GM19240 (cell line): Measurements from ENCODE around the gene SPATA20.

Experiments
- DNase-seq: peaks from one replicate; pipeline ENCODE4 v3.0.0; 2011; ENCODE audit warnings: low spot score; ENCODE audit not compliant: insufficient read length

Gene SPATA20

GRCh38 chr17:50558581-50558940, 11.6 kb downstream of the SPATA20 start:
- DNase-seq: no peak

DNA sequence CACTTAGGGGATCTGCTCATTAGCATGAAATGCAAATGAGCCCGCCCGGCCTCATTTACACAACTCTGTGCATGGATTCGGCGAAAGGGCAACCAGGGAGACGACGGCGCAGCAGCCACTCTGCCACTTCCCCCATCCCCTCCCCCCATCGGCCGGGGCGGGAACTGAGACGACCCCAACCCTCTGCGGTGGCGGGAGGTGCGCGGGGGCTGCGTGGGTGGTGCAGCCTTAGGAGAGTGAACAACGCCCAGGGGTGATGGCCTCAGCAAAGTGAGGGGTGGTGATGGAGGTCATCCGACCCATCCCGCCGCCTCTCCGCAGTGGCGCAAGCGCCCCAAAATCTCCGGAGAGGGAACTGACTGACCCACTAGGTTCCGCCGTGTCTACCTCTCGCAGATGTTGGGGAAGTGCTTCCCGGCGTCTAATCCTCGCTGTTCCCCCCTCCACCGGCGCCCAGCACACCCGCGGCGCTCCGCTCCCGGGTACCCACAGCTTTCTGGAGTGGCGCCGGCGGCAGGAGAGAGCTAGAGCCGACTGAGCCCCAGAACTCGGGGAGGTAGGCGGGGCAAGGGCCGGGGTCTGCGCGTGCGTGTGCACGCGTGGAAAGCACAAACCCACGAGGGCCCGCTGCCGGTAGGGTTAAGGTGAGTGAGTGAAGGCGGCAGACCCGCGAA, 12.1 kb downstream of the SPATA20 start:
- no peak for DNase-seq

GRCh38 chr17:50559674-50560184, 12.8 kb downstream of the SPATA20 start:
- DNase-seq: no peak

- DNase-seq: peak; percentile 89
These were observed 13.3 kb downstream of the SPATA20 start, which contains the start of gene CACNA1G for GRCh38 chr17:50560185-50560824. TSS of gene CACNA1G (plus strand) at chr17:50560715. CDS start at chr17:50561460, 745 bp downstream.

DNA sequence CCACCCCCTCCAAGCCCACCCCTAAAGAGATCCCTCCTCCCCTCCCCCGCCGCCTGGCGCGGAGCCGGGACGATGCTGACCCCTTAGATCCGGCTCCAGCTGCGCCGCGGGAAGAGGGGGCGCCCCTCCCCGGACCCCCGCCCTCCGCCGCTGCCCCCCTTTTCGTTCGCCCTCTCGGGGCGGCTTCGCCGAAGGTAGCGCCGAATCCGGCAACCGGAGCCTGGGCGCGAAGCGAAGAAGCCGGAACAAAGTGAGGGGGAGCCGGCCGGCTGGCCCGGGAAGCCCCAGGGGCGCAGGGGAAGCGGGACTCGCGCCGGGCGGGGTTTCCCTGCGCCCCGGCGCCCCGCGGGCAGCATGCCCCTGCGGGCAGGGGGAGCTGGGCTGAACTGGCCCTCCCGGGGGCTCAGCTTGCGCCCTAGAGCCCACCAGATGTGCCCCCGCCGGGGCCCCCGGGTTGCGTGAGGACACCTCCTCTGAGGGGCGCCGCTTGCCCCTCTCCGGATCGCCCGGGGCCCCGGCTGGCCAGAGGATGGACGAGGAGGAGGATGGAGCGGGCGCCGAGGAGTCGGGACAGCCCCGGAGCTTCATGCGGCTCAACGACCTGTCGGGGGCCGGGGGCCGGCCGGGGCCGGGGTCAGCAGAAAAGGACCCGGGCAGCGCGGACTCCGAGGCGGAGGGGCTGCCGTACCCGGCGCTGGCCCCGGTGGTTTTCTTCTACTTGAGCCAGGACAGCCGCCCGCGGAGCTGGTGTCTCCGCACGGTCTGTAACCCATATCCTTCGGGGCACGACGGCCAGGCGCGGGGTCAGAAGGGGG, 14.2 kb downstream of the SPATA20 start:
- DNase-seq: no peak

DNA sequence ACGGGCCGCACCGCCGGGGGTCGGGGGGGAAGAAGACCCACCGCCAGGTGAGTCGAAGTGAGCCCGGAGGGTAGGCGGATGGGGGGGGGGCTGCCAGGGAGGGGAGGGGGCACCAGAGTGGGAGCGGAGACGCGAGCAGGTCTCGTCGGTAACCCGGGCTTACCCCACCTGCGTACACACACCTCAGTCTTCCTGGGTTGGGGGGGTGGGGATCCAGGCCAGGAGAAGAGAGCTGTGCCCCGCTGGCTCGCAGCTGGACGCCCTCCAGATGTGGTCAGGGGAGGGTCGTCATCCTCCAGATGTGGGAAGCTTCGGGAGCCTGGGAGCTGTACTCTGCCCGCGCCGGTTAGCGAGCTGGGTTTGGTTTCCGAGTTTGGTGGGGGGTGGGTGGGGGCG, 14.8 kb downstream of the SPATA20 start:
- no peak for DNase-seq

- no peak for DNase-seq
These were observed 15.5 kb downstream of the SPATA20 start for GRCh38 chr17:50562242-50563091.

DNA sequence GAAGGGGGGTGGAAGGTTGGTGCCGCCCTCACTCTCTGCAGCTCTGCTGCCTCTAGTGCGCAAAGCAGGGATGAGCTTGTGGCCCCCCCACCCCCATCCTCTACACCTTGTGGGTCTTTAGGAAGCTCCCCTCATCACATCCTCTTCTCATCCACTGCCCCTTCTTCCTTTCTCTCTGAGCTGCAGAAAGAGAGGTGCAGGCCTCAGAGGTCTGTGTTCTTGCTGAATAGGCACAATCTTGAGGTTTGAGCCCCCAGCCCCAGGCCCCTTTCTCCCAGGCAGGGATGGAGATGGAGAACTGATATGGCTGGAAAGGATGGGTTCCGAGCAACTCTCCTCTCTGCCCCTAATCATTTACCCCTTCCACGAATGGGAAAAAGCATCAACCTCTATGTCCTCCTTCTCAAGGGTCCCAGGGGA, 16.1 kb downstream of the SPATA20 start:
- no peak for DNase-seq

GRCh38 chr17:50564916-50565315, 17.9 kb downstream of the SPATA20 start:
- no peak for DNase-seq

DNA sequence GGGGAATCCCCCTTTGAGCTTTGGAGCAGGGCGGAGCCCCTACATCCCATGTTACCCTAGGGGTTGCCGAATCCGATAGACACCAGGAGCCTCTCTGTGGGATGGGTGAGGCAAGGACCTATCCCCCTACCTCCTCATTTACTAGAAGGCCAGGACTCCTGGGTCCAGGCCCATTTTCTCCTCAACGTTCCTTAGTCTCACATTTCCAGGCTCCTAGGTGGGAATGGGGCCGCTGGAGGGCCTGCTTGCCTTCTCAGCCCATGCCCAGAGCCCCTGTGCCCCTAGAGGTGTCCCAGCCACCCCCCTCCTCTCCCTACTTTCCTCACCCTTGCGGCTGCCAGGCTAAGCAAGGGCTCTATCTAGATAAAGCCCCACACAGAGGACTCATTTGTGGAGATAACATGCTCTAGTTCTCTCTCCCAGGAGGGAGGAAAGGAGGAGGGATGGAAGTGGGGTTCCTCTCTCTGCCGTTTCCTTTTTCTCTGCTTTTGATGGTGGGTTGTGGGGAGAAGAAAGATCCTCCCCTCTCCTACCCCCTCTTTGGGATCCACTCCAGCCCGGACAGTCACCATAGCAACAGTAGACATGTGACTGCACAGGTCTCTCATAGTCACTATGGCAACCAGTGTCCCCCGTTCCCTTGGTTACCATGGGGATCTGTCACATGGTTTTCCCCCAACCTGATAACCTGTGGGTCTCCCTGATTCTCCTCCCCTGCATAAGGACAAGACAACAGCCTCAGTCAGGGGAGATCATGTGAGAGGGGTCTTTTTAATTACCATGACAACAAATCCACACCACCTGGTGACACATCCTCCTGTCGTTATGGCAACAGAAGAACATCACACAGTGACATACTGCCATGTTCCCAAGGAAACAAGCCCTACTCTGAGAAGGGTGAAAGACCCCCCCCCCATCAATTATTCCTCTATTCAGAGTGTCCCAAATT, 18.7 kb downstream of the SPATA20 start:
- no peak for DNase-seq

DNA sequence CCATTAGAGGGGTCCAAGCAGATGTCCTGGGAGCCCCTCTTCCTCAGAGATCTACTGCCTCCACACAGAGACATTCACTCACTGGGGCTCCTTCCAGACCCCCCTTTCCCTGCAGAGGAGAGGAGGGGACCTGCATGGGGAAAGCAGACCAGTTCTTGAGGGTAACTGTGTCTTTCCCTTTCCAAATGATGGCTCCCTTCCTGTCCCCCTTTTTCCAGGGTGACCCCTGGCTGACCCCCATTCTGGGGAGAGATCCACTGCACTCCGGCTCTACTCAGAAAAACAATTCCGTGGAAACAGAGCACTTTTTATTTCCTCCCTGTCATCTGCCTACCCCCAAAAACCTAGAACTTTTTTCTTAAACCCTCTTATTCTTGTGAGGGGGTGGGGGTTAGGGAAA, 19.9 kb downstream of the SPATA20 start:
- DNase-seq: no peak

DNA sequence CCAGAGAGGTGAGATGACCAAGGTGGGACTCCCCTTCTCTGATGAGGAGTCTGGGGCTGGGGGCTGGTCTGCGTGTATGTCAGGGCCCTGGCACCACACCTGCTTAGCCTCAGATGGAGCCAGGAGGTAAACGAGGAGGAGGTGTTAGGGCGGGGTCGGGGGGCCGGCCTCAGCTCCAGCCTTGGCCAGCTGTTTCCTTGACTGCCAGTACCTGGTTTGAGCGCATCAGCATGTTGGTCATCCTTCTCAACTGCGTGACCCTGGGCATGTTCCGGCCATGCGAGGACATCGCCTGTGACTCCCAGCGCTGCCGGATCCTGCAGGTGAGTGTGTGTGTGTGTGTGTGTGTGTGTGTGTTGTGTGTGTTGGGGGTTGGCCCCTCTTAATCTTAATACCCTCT, 21.7 kb downstream of the SPATA20 start:
- no peak for DNase-seq

DNA sequence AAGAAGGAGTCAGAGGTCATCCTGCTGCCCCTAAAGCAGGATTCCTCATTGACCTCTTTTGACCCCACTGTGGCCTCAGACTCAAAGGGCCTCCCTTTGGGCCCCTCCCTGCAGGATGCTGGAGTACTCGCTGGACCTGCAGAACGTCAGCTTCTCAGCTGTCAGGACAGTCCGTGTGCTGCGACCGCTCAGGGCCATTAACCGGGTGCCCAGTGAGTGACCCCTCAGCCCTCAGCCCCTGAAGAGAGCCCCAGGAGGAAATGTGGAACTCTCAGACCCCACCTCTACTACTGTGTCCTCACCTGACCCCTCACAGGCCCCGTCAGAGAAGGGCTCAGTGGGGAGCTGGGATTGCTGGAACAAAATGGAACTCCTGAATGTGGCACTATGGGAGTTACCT, 22.6 kb downstream of the SPATA20 start:
- no peak for DNase-seq

DNA sequence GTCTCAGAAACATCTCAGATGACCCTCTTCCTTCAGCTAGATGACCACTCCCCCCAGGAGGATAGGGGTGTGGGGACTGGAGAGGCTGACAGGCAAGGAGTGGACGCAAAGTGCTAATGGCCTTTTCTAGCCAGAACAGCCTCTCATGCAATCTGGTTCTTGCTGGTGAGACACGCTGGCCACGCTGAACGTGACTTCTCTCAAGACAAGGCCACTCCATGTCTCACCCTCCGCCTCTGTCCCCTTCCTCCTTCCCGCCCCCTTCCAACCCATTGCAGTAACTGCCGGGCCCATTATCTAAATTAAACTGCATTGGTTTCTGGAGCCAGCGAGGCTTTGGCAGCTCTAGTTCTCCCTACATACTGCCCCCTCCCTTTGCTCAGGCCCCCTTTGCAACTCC, 23.1 kb downstream of the SPATA20 start:
- no peak for DNase-seq

DNA sequence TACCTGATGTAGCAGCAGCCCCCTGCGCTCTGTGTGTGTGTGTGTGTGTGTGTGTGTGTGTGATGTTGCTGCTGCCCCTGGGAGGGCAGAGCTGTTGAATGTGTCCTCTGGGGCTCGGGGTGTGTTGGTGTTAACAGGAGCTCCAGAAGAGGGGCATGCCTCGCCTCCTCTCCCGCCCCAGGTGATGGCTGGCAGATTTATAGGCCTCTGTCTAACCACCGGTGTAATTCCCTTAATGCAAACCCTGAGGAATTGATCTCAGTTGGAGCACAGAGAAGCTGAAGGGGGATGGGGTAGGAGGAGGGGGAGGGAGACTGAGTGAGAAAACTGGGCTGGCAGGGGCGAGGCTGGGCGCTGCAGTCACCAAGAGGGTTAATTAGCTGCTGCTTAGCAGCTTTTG, 23.6 kb downstream of the SPATA20 start:
- no peak for DNase-seq

DNA sequence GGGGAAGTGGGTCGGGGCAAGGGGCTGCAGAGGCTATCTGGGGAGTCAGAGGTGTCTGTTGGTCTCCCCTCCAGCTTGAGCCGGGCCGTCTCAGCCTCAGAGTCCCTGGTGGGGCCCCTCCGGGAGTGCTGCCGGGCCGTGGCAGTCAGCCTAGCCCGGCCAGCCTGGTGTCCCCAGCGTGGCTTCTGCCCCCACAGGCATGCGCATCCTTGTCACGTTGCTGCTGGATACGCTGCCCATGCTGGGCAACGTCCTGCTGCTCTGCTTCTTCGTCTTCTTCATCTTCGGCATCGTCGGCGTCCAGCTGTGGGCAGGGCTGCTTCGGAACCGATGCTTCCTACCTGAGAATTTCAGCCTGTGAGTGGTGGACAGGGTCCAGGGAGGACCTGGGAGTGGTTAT, 24.7 kb downstream of the SPATA20 start:
- DNase-seq: no peak

- no peak for DNase-seq
These were observed 25.6 kb downstream of the SPATA20 start for GRCh38 chr17:50572541-50572940.

DNA sequence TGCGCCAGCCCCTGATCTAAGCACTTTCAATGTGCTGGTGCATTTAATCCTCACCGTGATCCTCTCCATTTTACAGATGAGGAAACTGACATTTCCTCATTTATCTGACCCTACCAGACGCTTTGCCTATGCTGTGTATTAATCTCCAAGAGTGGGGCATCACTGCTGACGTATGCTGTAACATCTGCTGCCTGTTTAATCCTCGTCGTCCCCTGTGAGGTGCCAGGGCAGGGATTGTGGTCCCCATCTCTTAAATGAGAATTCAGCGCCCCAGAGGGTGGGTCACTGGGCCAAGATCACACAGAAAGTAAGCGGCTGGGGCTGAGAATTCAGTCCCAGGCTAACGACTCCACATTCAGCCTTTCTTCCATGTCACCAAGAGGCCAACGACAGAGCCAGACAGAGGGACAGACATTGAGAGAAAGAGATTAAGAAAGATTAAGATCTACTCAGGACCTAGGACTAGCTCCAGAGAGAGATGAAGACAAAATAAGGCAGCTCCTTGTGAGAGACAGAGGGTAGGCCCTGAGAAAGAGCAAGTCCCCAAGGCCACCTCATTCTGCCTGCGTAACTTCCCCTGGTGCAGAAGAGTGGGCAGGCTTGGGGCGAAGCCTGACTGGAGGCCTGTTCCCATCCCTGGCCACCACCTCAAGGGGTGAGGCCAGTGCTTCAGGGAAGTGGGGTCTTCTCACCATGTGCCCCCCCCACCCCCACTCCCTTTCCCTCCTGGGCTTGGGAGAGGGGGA, 27.1 kb downstream of the SPATA20 start:
- no peak for DNase-seq

DNA sequence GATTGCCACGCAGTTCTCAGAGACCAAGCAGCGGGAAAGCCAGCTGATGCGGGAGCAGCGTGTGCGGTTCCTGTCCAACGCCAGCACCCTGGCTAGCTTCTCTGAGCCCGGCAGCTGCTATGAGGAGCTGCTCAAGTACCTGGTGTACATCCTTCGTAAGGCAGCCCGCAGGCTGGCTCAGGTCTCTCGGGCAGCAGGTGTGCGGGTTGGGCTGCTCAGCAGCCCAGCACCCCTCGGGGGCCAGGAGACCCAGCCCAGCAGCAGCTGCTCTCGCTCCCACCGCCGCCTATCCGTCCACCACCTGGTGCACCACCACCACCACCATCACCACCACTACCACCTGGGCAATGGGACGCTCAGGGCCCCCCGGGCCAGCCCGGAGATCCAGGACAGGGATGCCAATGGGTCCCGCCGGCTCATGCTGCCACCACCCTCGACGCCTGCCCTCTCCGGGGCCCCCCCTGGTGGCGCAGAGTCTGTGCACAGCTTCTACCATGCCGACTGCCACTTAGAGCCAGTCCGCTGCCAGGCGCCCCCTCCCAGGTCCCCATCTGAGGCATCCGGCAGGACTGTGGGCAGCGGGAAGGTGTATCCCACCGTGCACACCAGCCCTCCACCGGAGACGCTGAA, 28.7 kb downstream of the SPATA20 start:
- DNase-seq: no peak
